Endothelial cell (in vitro differentiated cells): ENCODE results near the gene MROH9. TPM values are rescaled to one million over a fixed set of nuclear protein-coding genes. Genes with fewer than 3 reads are reported as not detected.

Source experiments
- DNase-seq: peaks from one replicate; pipeline ENCODE4 v3.0.0; 2021; ENCODE audit warnings: low spot score
- H3K27ac Mint-ChIP-seq: one replicate; pipeline ENCODE4 v1.8.0; 2021; ENCODE audit warnings: mixed read lengths, inconsistent platforms; ENCODE audit not compliant: unreplicated experiment
- H3K27me3 Mint-ChIP-seq: one replicate; pipeline ENCODE4 v1.8.0; 2021; ENCODE audit warnings: mild to moderate bottlenecking, moderate library complexity, mixed read lengths, inconsistent platforms; ENCODE audit not compliant: unreplicated experiment
- H3K36me3 Mint-ChIP-seq: one replicate; pipeline ENCODE4 v1.8.0; 2021; ENCODE audit warnings: mild to moderate bottlenecking, low read depth, mixed read lengths, inconsistent platforms; ENCODE audit not compliant: unreplicated experiment
- H3K4me1 Mint-ChIP-seq: one replicate; pipeline ENCODE4 v1.8.0; 2021; ENCODE audit warnings: mild to moderate bottlenecking, mixed read lengths, inconsistent platforms; ENCODE audit not compliant: unreplicated experiment
- H3K4me3 Mint-ChIP-seq: one replicate; pipeline ENCODE4 v1.8.0; 2021; ENCODE audit warnings: mild to moderate bottlenecking, mixed read lengths, inconsistent platforms; ENCODE audit not compliant: unreplicated experiment
- H3K9me3 Mint-ChIP-seq: one replicate; pipeline ENCODE4 v1.8.0; 2021; ENCODE audit warnings: mixed read lengths, inconsistent platforms; ENCODE audit not compliant: unreplicated experiment
- total RNA-seq: library from RNA; stranded (reverse); fragmentation: NEBNext Ultra II Directional; extraction: Animal tissue kit (Norgen Biotek cat#: 25700); gene quantifications from one replicate; pipeline ENCODE4 v1.2.1, GENCODE V29; 2021; ENCODE audit not compliant: unreplicated experiment
- TF ChIP-seq, protein P1 (sequence below): fragments of 200-600 bp; sonication (generic); IDR thresholded peaks from one replicate; pipeline ENCODE4 v1.5.0; 2021; ENCODE audit warnings: antibody characterized with exemption; ENCODE audit not compliant: unreplicated experiment

MROH9 gene
- total RNA-seq, 1 donor from 2014 or later = not detected

DNA sequence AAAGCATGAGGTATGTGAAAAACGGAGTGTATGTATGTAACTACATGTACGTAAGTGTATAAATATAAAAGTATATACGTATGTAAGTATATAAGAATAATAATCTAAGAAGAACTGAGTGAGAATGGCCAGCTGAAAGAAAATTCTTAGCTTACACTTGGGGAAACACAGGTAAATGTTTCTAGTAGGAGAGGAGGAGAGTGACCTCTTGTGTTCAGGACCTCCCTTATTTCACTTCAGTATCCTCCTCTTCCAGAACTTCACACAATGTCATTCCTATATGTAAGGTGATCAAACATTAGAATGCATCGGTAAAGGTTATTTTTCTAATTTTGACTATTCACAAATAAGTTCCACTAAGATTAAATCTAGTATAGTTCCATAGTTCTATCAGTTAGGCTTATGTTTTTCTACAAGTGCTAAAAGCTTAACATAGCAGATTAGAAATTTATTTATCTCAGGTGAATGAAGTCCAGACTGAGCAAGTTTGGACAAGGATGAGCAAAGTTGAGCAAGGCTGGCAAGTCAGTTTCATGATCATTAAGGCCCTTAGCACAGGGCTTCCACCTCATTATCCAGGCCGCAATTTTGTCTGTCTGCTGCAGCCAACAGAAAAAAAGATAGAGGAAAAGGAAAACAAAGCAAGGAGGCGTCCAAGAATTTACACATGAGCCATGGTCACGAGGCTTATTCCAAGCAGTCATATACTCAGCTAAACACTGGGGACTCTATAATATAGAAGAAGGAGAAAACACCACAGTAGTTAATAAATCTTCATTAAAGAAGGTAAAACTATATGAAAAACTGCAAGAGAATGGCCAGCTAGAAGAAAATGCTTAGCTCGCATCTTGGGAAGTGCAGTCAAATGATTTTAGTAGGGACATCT, 7.1 kb upstream of the MROH9 start:
- Mint-ChIP-seq H3K27me3 (peaks cover 1% of the 10 kb centered on the region), H3K4me3 (no peak overlapping the region), H3K27ac (no peak overlapping the region), H3K4me1 (peaks cover 10% of the 10 kb centered on the region), H3K9me3 (no peaks in the 10 kb centered on the region), H3K36me3 (no peaks in the 10 kb centered on the region)
- DNase-seq = no peak
- TF ChIP-seq, protein P1, sequence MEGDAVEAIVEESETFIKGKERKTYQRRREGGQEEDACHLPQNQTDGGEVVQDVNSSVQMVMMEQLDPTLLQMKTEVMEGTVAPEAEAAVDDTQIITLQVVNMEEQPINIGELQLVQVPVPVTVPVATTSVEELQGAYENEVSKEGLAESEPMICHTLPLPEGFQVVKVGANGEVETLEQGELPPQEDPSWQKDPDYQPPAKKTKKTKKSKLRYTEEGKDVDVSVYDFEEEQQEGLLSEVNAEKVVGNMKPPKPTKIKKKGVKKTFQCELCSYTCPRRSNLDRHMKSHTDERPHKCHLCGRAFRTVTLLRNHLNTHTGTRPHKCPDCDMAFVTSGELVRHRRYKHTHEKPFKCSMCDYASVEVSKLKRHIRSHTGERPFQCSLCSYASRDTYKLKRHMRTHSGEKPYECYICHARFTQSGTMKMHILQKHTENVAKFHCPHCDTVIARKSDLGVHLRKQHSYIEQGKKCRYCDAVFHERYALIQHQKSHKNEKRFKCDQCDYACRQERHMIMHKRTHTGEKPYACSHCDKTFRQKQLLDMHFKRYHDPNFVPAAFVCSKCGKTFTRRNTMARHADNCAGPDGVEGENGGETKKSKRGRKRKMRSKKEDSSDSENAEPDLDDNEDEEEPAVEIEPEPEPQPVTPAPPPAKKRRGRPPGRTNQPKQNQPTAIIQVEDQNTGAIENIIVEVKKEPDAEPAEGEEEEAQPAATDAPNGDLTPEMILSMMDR = no peak

DNA sequence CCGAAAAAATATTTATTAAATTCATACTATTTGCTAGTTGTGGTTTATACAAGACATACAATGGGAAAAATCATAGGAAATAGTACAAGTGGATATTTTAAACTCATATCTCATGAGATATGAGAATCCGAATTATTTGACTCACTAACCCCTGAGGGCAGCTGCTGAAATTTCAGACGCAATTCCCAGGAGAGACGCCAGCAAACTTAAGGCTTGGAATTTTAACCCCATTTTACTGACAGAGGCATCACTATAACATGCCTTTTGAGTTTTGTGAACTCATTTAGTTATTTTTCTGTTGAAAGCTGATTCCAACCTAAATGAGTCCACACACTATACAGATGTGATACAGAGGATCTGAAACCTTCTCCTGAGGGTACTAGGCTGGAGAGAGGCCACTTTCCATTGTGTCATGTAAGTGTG, 5.9 kb upstream of the MROH9 start:
- Mint-ChIP-seq H3K9me3 (no peaks in the 10 kb centered on the region), H3K27ac (no peak overlapping the region), H3K4me3 (no peak overlapping the region), H3K4me1 (peaks cover 10% of the 10 kb centered on the region), H3K27me3 (no peaks in the 10 kb centered on the region), H3K36me3 (no peaks in the 10 kb centered on the region)
- DNase-seq = no peak
- TF ChIP-seq, protein P1 = no peak

DNA sequence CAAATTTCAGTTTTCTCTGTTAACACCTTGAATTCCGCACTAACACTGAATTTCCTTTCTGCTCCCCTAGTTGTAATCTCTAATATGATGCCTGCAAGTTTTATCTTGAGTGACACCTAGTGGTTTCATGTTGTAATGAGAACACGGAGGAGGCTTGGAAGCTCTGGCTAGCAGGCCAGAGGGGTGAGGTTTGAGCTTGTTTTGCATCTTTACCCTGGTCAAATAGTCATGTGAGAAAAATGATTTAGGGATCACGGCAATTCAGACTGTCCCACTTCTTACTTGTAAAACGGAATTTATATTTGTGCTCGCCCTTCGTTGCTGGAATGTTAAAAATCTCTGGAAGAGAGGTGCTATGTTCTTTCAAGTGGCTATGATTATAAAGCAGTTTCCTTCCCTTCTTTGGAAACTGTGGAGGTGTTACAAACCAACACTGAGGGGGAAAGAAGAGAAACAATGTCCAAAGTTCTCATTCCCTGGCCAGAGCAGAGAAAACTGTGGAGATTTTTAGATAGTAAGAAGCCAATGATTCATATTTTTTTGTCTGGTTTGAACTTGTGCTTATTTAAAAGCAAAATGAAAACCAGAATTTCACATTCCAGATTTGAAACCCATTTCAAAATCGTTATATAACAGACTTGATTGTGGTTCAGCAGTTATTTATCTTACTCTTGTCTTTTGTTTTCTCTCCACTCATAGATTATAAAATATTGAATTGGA, 5.3 kb upstream of the MROH9 start:
- Mint-ChIP-seq H3K27ac (no peak overlapping the region), H3K27me3 (no peaks in the 10 kb centered on the region), H3K9me3 (no peaks in the 10 kb centered on the region), H3K4me1 (peaks cover 10% of the 10 kb centered on the region), H3K4me3 (no peak overlapping the region), H3K36me3 (no peaks in the 10 kb centered on the region)
- TF ChIP-seq, protein P1 = peak; percentile 75
- peak; percentile 29 for DNase-seq

DNA sequence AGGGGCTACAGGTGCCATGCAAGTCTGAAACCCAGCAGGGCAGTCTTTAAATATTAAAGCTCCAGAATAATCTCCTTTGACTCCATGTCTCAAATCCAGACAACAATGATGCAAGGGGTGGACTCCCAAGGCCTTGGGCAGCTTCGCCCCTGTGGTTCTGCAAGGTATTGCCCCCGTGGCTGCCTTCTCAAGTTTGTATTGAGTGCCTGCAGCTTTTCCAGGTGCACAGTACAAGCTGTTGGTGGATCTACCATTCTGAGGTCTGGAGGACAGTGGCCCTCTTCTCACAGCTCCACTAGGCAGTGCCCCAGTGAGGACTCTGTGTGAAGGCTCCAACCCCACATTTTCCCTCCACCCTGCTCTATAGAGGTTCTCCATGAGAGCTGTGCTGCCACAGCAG, 3.7 kb upstream of the MROH9 start:
- H3K9me3 Mint-ChIP-seq = no peaks in the 10 kb centered on the region
- no peaks in the 10 kb centered on the region for H3K27me3 Mint-ChIP-seq
- H3K4me3 Mint-ChIP-seq = no peak overlapping the region
- H3K4me1 Mint-ChIP-seq = peaks cover 9% of the 10 kb centered on the region
- H3K36me3 Mint-ChIP-seq = no peaks in the 10 kb centered on the region
- no peak overlapping the region for H3K27ac Mint-ChIP-seq
- TF ChIP-seq, protein P1 = no peak
- DNase-seq = no peak

DNA sequence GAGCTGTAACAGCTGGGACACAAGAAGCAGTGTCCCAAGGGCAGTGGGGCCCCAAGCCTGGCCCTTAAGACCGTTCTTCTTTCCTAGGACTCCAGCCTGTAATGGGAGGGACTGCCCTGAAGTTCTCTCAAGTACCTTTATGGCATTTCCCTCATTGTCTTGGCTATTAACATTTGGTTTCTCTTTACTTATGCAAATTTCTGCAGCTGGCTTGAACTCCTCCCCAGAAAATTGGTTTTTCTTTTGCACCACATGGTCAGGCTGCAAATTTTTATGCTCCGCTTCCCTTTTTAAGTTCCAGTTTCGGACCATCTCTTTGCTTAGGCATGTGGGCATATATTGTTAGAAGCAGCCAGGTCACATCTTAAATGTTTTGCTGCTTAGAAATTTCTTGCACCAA, 3.1 kb upstream of the MROH9 start:
- H3K27ac Mint-ChIP-seq = no peak overlapping the region
- H3K36me3 Mint-ChIP-seq = no peaks in the 10 kb centered on the region
- DNase-seq = no peak
- peaks cover 6% of the 10 kb centered on the region for H3K4me1 Mint-ChIP-seq
- H3K9me3 Mint-ChIP-seq = no peaks in the 10 kb centered on the region
- no peak overlapping the region for H3K4me3 Mint-ChIP-seq
- TF ChIP-seq, protein P1 = no peak
- no peaks in the 10 kb centered on the region for H3K27me3 Mint-ChIP-seq
